Left renal cortex interstitium (tissue), 4 donors: ENCODE data around the gene SYS1. TPM values are rescaled to one million over a fixed set of nuclear protein-coding genes. Genes with fewer than 3 reads are reported as not detected.
"Not testable (repeated sequence)": the region's sequence is repeated elsewhere in the genome, so short reads cannot be mapped to it uniquely, and the experiment has no call there.

Experiments used
- DNase-seq, 4 donors: peaks; one replicate each; pipeline ENCODE4 v3.0.0-alpha.2; 2013; ENCODE audit warnings: low read depth in 4 of 4, low spot score in 2 of 4, missing footprints in 1 of 4
- polyA plus RNA-seq, 4 donors: library from polyadenylated mRNA; unstranded; fragments of 120-200 nt; gene quantifications; one replicate each; pipeline ENCODE4 v1.2.1, GENCODE V29; 2013; ENCODE audit not compliant: insufficient read length in 4 of 4

Gene SYS1
- polyA plus RNA-seq, 4 donors = 29.0 to 35.9 (median 34.5) TPM

GRCh38 chr20:45339084-45339483 is 23.9 kb upstream of the SYS1 start:
- DNase-seq = no peak

GRCh38 chr20:45339799-45340198 is 23.2 kb upstream of the SYS1 start:
- no peak for DNase-seq

GRCh38 chr20:45340236-45340847 is 22.6 kb upstream of the SYS1 start:
- no peak for DNase-seq

GRCh38 chr20:45340951-45341350 is 22.0 kb upstream of the SYS1 start:
- DNase-seq = no peak

- DNase-seq = no peak
These were observed 21.4 kb upstream of the SYS1 start for GRCh38 chr20:45341579-45341938.

GRCh38 chr20:45341939-45342854 is 20.8 kb upstream of the SYS1 start:
- DNase-seq = no peak

- DNase-seq = no peak
These were observed 20.0 kb upstream of the SYS1 start for GRCh38 chr20:45342855-45343531.

GRCh38 chr20:45343532-45344167 is 19.3 kb upstream of the SYS1 start:
- no peak for DNase-seq

GRCh38 chr20:45344168-45344860 is 18.6 kb upstream of the SYS1 start:
- DNase-seq = no peak

GRCh38 chr20:45345104-45345936 is 17.6 kb upstream of the SYS1 start:
- DNase-seq = no peak

GRCh38 chr20:45346291-45346718 is 16.7 kb upstream of the SYS1 start:
- DNase-seq = no peak

GRCh38 chr20:45346851-45347250 is 16.1 kb upstream of the SYS1 start:
- no peak for DNase-seq

GRCh38 chr20:45347297-45347935 is 15.5 kb upstream of the SYS1 start:
- DNase-seq = no peak

- no peak for DNase-seq
These were observed 14.8 kb upstream of the SYS1 start, which contains the start of gene SDC4 for GRCh38 chr20:45347936-45348778. Gene SDC4, minus strand, starts transcription at chr20:45348424. Its CDS starts 40 bp downstream, at chr20:45348384.

- DNase-seq = no peak
These were observed 12.7 kb upstream of the SYS1 start for GRCh38 chr20:45350217-45350616.

- DNase-seq = not testable (repeated sequence)
These were observed 12.2 kb upstream of the SYS1 start for GRCh38 chr20:45350795-45351194.

GRCh38 chr20:45352729-45353128 is 10.2 kb upstream of the SYS1 start:
- no peak for DNase-seq

- DNase-seq = no peak
These were observed 9.2 kb upstream of the SYS1 start for GRCh38 chr20:45353746-45354145.
